ENCODE results near the gene FSTL5.

FSTL5 gene

GRCh38 chr4:161869511-161869910 lies 294.3 kb downstream of the FSTL5 start:
- TF ChIP-seq REST (IDR thresholded peaks at IDR 0.05; ENCODE audit: insufficient read depth in 1 of 2, low read depth in 2 of 2, low read length in 2 of 2) (no peak), POLR2AphosphoS5 (IDR thresholded peaks at IDR 0.05; ENCODE audit: low read depth, low read length) (no peak), SIN3A (IDR thresholded peaks at IDR 0.05; ENCODE audit: borderline replicate concordance, insufficient read depth, low read length) (no peak), TAF1 (IDR thresholded peaks at IDR 0.05; ENCODE audit: borderline replicate concordance, insufficient read depth, low read length) (no peak), FOXP2 (optimal IDR thresholded peaks at IDR 0.05; ENCODE audit: borderline replicate concordance, extremely low read depth, extremely low read length, insufficient read depth) (no peak)

- TF ChIP-seq FOXP2 (optimal IDR thresholded peaks at IDR 0.05; ENCODE audit: borderline replicate concordance, extremely low read depth, extremely low read length, insufficient read depth) (no peak), REST (IDR thresholded peaks at IDR 0.05; ENCODE audit: insufficient read depth in 1 of 2, low read depth in 2 of 2, low read length in 2 of 2) (no peak), SIN3A (IDR thresholded peaks at IDR 0.05; ENCODE audit: borderline replicate concordance, insufficient read depth, low read length) (no peak), TAF1 (IDR thresholded peaks at IDR 0.05; ENCODE audit: borderline replicate concordance, insufficient read depth, low read length) (no peak), POLR2AphosphoS5 (IDR thresholded peaks at IDR 0.05; ENCODE audit: low read depth, low read length) (no peak)
These were observed 307.0 kb downstream of the FSTL5 start for GRCh38 chr4:161856711-161857326.

- no peak for TF ChIP-seq SIN3A (IDR thresholded peaks at IDR 0.05; ENCODE audit: borderline replicate concordance, insufficient read depth, low read length)
These were observed 313.2 kb downstream of the FSTL5 start for GRCh38 chr4:161850631-161851030.

- TF ChIP-seq TAF1 (IDR thresholded peaks at IDR 0.05; ENCODE audit: borderline replicate concordance, insufficient read depth, low read length) = no peak
- no peak for TF ChIP-seq REST (IDR thresholded peaks at IDR 0.05; ENCODE audit: insufficient read depth in 1 of 2, low read depth in 2 of 2, low read length in 2 of 2)
- TF ChIP-seq SIN3A (IDR thresholded peaks at IDR 0.05; ENCODE audit: borderline replicate concordance, insufficient read depth, low read length) = no peak
- TF ChIP-seq FOXP2 (optimal IDR thresholded peaks at IDR 0.05; ENCODE audit: borderline replicate concordance, extremely low read depth, extremely low read length, insufficient read depth) = no peak
- no peak for TF ChIP-seq POLR2AphosphoS5 (IDR thresholded peaks at IDR 0.05; ENCODE audit: low read depth, low read length)
These were observed 322.0 kb downstream of the FSTL5 start for GRCh38 chr4:161841759-161842158.

GRCh38 chr4:161829591-161829990 lies 334.2 kb downstream of the FSTL5 start:
- no peak for TF ChIP-seq FOXP2 (optimal IDR thresholded peaks at IDR 0.05; ENCODE audit: borderline replicate concordance, extremely low read depth, extremely low read length, insufficient read depth)
- no peak for TF ChIP-seq POLR2AphosphoS5 (IDR thresholded peaks at IDR 0.05; ENCODE audit: low read depth, low read length)

- TF ChIP-seq POLR2AphosphoS5 (IDR thresholded peaks at IDR 0.05; ENCODE audit: low read depth, low read length) (no peak), FOXP2 (optimal IDR thresholded peaks at IDR 0.05; ENCODE audit: borderline replicate concordance, extremely low read depth, extremely low read length, insufficient read depth) (no peak), REST (IDR thresholded peaks at IDR 0.05; ENCODE audit: insufficient read depth in 1 of 2, low read depth in 2 of 2, low read length in 2 of 2) (no peak), SIN3A (IDR thresholded peaks at IDR 0.05; ENCODE audit: borderline replicate concordance, insufficient read depth, low read length) (no peak), TAF1 (IDR thresholded peaks at IDR 0.05; ENCODE audit: borderline replicate concordance, insufficient read depth, low read length) (no peak)
These were observed 335.7 kb downstream of the FSTL5 start for GRCh38 chr4:161828061-161828460.
